Fibroblast of mammary gland (primary cell): ENCODE results near the gene CD300LB.

Experiments used
- DNase-seq: peaks from one replicate; pipeline ENCODE4 v3.0.0-alpha.2; 2010; ENCODE audit warnings: low read depth
- H3K4me3 ChIP-seq: 2 replicates; pipeline ENCODE4 v1.5.1; 2011; ENCODE audit warnings: low read depth, mild to moderate bottlenecking, low read length, moderate library complexity; ENCODE audit not compliant: control insufficient read depth
- CTCF ChIP-seq: conservative IDR thresholded peaks from 2 replicates; pipeline ENCODE4 v1.5.1; 2011; ENCODE audit warnings: low read depth, low read length, inconsistent platforms; ENCODE audit not compliant: control insufficient read depth, insufficient read depth

Gene CD300LB

DNA sequence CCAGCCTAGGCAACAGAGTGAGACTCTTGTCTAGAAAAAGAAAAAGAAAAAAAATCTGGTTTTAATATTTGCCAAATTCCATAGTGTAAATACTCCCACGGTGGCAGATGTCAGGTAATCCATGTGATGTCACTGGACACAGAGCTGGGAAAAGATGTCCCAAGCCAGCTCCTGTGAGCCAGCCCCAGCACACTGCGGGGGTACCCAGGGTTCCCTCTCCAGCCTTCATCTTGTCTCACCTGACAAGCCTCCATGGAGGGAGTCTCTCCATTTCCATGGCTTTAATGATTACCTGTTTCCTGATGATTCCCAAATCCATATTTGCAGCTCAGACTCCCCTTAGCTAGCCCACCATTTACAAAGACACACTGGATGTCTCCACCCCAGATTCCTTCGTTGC, 4.6 kb downstream of the CD300LB start:
- no peak overlapping the region for H3K4me3 ChIP-seq
- DNase-seq, result no peak
- no peak for TF ChIP-seq CTCF

DNA sequence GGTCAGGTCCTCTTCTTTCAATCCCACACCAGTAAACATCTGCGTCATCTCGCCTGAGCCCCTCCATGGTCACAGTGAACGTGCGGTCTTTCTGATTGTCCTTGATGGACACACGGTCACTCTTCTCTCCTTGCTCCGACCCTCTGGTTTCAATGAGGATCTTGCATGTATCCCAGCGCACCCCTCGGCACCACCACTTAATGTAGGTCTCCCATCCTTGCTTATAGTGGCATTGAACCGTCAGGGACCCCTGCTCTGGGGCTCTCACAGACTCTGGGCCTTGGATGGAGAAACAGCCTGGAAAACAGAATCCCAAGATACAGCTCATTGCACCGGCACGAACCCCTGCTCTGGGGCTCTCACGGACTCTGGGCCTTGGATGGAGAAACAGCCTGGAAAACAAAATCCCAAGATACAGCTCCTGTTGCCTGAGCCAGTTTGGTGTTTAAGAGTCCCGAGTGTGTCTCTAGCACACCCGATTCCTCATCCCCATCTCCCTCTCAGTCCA, 5.4 kb downstream of the CD300LB start:
- H3K4me3 ChIP-seq, result no peak overlapping the region
- no peak for DNase-seq
- no peak for TF ChIP-seq CTCF

DNA sequence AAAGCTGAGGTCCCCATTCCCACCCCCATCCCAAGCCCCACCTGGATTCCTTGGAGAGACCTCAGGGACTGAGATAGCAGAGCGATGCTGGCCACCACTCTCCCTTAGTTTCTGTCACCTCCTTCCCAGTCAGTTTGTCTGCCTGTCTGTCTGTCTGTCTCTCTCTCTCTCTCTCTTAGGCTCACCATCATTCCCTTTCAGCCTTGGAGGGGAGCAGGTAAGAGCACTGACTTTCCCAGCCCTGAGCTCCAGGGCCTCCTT, 5.9 kb downstream of the CD300LB start:
- no peak overlapping the region for H3K4me3 ChIP-seq
- no peak for TF ChIP-seq CTCF
- no peak for DNase-seq

DNA sequence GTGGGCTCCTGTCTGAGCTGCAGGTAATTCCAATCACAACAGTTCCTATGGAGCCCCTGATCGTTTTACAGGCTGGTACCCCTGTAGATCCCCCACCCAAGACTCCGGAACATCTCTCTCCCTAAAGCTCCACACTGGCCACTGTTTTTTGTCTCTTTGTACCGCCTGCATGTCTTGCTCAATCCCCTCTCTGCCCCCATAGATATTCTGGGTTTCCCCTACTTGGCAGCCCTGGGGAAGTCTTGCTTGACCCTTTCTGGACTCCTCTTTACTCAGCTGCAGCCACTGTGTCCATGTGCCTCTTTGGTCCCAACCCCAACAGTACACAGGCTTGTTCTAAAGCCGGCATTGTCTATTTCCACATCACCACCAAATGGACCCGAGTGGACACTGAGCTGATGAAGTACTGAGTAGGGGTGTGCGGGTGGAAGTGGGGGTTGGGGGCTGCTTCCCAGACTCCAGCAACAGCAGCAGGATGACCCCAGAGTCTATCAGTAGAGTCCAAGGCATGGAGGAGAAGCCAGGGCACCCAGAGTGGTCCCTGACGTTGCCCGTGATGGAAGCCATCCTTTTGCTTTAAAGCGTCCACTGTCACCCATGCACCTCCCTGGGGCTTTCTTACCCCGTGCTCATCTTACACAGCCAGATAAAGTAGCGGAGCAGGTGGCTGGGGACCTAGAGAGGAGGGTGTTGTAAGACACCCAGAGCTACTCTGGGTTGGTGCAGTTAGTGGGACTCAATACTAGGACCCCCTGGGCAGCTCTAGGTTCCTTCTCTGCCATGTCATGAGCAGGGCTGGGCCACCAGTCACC, 6.4 kb downstream of the CD300LB start:
- no peak for TF ChIP-seq CTCF
- no peak overlapping the region for H3K4me3 ChIP-seq
- no peak for DNase-seq

GRCh38 chr17:74523308-74523707, 8.0 kb downstream of the CD300LB start:
- DNase-seq, result no peak
- TF ChIP-seq CTCF, result no peak
- H3K4me3 ChIP-seq, result no peak overlapping the region

GRCh38 chr17:74522381-74523105, 8.7 kb downstream of the CD300LB start:
- DNase-seq, result no peak
- no peak for TF ChIP-seq CTCF
- no peak overlapping the region for H3K4me3 ChIP-seq
